Panc1 (cell line): Measurements from ENCODE around the gene OARD1.

Experiments
- POLR2AphosphoS5 ChIP-seq: IDR thresholded peaks from 2 replicates; pipeline ENCODE4 v1.6.1; 2012; ENCODE audit warnings: mild to moderate bottlenecking, low read depth, low read length, moderate library complexity
- SIN3A ChIP-seq: IDR thresholded peaks from 2 replicates; pipeline ENCODE4 v1.6.1; 2012; ENCODE audit warnings: low read depth, mild to moderate bottlenecking, low read length, moderate library complexity, borderline replicate concordance; ENCODE audit not compliant: insufficient read depth
- TF ChIP-seq, protein P1 (sequence below): fragments of 450-650 bp; IDR thresholded peaks from 2 replicates; pipeline ENCODE4 v1.5.1; 2017; ENCODE audit warnings: mild to moderate bottlenecking

GRCh38 chr6:41088451-41088850 is 16.3 kb upstream of the OARD1 start:
- TF ChIP-seq, protein P1, sequence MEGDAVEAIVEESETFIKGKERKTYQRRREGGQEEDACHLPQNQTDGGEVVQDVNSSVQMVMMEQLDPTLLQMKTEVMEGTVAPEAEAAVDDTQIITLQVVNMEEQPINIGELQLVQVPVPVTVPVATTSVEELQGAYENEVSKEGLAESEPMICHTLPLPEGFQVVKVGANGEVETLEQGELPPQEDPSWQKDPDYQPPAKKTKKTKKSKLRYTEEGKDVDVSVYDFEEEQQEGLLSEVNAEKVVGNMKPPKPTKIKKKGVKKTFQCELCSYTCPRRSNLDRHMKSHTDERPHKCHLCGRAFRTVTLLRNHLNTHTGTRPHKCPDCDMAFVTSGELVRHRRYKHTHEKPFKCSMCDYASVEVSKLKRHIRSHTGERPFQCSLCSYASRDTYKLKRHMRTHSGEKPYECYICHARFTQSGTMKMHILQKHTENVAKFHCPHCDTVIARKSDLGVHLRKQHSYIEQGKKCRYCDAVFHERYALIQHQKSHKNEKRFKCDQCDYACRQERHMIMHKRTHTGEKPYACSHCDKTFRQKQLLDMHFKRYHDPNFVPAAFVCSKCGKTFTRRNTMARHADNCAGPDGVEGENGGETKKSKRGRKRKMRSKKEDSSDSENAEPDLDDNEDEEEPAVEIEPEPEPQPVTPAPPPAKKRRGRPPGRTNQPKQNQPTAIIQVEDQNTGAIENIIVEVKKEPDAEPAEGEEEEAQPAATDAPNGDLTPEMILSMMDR = no peak
- TF ChIP-seq POLR2AphosphoS5 (no peak), SIN3A (no peak)
